NB4 (cell line): ENCODE results near the gene ALB.

Experiments used
- DNase-seq: peaks from one replicate; pipeline ENCODE4 v3.0.0; 2010; ENCODE audit warnings: low read depth
- H3K4me3 ChIP-seq: one replicate; pipeline ENCODE4 v1.5.1; 2011; ENCODE audit warnings: mild to moderate bottlenecking, low read depth, low read length, moderate library complexity
- CTCF ChIP-seq: IDR thresholded peaks from one replicate; pipeline ENCODE4 v1.5.1; 2012; ENCODE audit warnings: low read depth, low read length
- MYC ChIP-seq: IDR thresholded peaks from 2 replicates; pipeline ENCODE4 v1.6.1; 2011; ENCODE audit warnings: low read depth, low read length
- POLR2A ChIP-seq: IDR thresholded peaks from 2 replicates; pipeline ENCODE4 v1.6.1; 2011; ENCODE audit warnings: mild to moderate bottlenecking; ENCODE audit not compliant: insufficient read length; ENCODE audit errors: extremely low read depth
- TF ChIP-seq, protein P1 (sequence below): IDR thresholded peaks from 2 replicates; pipeline ENCODE4 v1.6.1; 2011; ENCODE audit warnings: low read depth, low read length

Gene ALB

GRCh38 chr4:73415807-73416238 is 11.7 kb downstream of the ALB start:
- TF ChIP-seq POLR2A: no peak
- no peak for TF ChIP-seq CTCF
- TF ChIP-seq, protein P1, sequence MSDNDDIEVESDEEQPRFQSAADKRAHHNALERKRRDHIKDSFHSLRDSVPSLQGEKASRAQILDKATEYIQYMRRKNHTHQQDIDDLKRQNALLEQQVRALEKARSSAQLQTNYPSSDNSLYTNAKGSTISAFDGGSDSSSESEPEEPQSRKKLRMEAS: no peak
- no peak for TF ChIP-seq MYC
- H3K4me3 ChIP-seq: no peak overlapping the region
- no peak for DNase-seq

DNA sequence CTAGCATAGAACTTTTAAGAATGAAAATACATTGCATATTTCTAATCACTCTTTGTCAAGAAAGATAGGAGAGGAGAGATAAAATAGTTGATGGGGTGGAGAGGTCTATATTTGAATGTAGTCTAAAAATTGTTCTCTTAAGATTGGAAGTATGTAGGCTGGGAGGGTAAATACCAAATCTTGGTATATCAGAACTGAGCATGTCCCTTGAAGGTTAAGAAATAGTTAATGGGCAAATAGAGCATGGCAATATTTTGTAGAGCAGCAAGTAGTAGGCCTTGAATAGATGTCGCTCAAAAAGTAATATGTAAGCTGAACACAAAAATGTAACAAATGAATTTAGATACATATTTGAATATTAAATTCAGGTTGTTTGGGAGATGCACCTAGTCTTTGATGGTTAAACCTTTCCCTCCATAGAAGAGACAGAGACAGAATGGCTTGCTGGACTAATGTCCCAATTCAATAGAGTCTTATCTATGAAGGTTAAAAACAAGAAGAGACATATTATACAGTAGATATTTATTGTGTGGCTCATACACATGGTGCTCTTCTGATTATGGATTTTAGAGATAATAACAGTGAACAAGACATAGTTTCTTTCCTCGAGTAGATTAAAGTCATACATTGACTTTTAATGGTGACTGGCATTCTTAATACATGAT is 12.5 kb downstream of the ALB start:
- no peak for DNase-seq
- no peak overlapping the region for H3K4me3 ChIP-seq
- no peak for TF ChIP-seq MYC
- no peak for TF ChIP-seq POLR2A
- TF ChIP-seq, protein P1: no peak
- no peak for TF ChIP-seq CTCF

GRCh38 chr4:73417342-73417741 is 13.3 kb downstream of the ALB start:
- TF ChIP-seq CTCF: no peak
- TF ChIP-seq, protein P1: no peak
- no peak for DNase-seq
- H3K4me3 ChIP-seq: no peak overlapping the region

GRCh38 chr4:73417973-73418372 is 13.9 kb downstream of the ALB start:
- peak; percentile 7 for DNase-seq
- no peak overlapping the region for H3K4me3 ChIP-seq
- no peak for TF ChIP-seq CTCF
- no peak for TF ChIP-seq POLR2A
- TF ChIP-seq, protein P1: no peak
- TF ChIP-seq MYC: no peak

GRCh38 chr4:73418677-73419076 is 14.6 kb downstream of the ALB start:
- TF ChIP-seq MYC (no peak), CTCF (no peak), POLR2A (no peak)
- TF ChIP-seq, protein P1: no peak
- H3K4me3 ChIP-seq: no peak overlapping the region
- no peak for DNase-seq
